ENCODE measurements around the gene LYL1. TPM values are rescaled to one million over a fixed set of nuclear protein-coding genes. Genes with fewer than 3 reads are reported as not detected.

The LYL1 gene
- total RNA-seq, 4 donors from 2014 or later = 2.6 to 15.5 (median 11.1) TPM

GRCh38 chr19:13138171-13138915 lies 35.7 kb upstream of the LYL1 start:
- intact Hi-C loops (cut with DNase I; ENCODE audit: low total_unique reads) = no loop called here
- Histone ChIP-seq H3K27me3 (no peaks in the 10 kb centered on the region), H3K27ac (no peak overlapping the region), H3K36me3 (no peaks in the 10 kb centered on the region), H3K9me3 (no peaks in the 10 kb centered on the region), H3K4me3 (no peak overlapping the region), H3K4me1 (no peaks in the 10 kb centered on the region)
- TF ChIP-seq CTCF (IDR thresholded peaks at IDR 0.05) (no peak), POLR2A (IDR thresholded peaks at IDR 0.05) (no peak)
- no peak for DNase-seq

GRCh38 chr19:13137290-13137794 lies 34.7 kb upstream of the LYL1 start:
- Histone ChIP-seq H3K9me3 (no peaks in the 10 kb centered on the region), H3K4me1 (no peaks in the 10 kb centered on the region), H3K36me3 (no peaks in the 10 kb centered on the region), H3K27me3 (no peaks in the 10 kb centered on the region), H3K4me3 (no peak overlapping the region), H3K27ac (no peak overlapping the region)
- intact Hi-C loops (cut with DNase I; ENCODE audit: low total_unique reads) = no loop called here
- DNase-seq = no peak
- TF ChIP-seq CTCF (IDR thresholded peaks at IDR 0.05) = no peak
- no peak for TF ChIP-seq POLR2A (IDR thresholded peaks at IDR 0.05)

GRCh38 chr19:13135068-13136062 lies 32.7 kb upstream of the LYL1 start:
- Histone ChIP-seq H3K36me3 (no peaks in the 10 kb centered on the region), H3K27me3 (no peaks in the 10 kb centered on the region), H3K9me3 (no peaks in the 10 kb centered on the region), H3K4me3 (no peak overlapping the region), H3K4me1 (no peaks in the 10 kb centered on the region), H3K27ac (no peak overlapping the region)
- intact Hi-C loops (cut with DNase I; ENCODE audit: low total_unique reads) = no loop called here
- TF ChIP-seq POLR2A (IDR thresholded peaks at IDR 0.05) = no peak
- TF ChIP-seq CTCF (IDR thresholded peaks at IDR 0.05) = no peak
- DNase-seq = no peak

- no peaks in the 10 kb centered on the region for H3K36me3 ChIP-seq
- intact Hi-C loops (cut with DNase I; ENCODE audit: low total_unique reads) = no loop called here
- no peak for DNase-seq
- no peak overlapping the region for H3K27ac ChIP-seq
- H3K4me3 ChIP-seq = no peak overlapping the region
- H3K4me1 ChIP-seq = no peaks in the 10 kb centered on the region
- no peaks in the 10 kb centered on the region for H3K9me3 ChIP-seq
- TF ChIP-seq CTCF (IDR thresholded peaks at IDR 0.05) (no peak), POLR2A (IDR thresholded peaks at IDR 0.05) (no peak)
- H3K27me3 ChIP-seq = no peaks in the 10 kb centered on the region
Observed at GRCh38 chr19:13134626-13135025, 32.0 kb upstream of the LYL1 start.
